HCT116 (cell line): ENCODE results near the gene NUAK2. TPM values are rescaled to one million over a fixed set of nuclear protein-coding genes. Genes with fewer than 3 reads are reported as not detected.

Experiments used
- ATAC-seq: fragments of 200-7000 bp; cut with Tn5 transposase; 2 replicates; pipeline ENCODE4 v1.9.1; 2020; ENCODE audit warnings: mild to moderate bottlenecking, moderate library complexity
- BruUV-seq: library from RNA; stranded (reverse); fragments of 400-500 nt; replicated peaks from 2 replicates; lab custom pipeline; 2021; lab: Mats Ljungman, UMichigan
- CTCF ChIA-PET: fragments of 300-600 bp; sonication (Branson Sonifier 250); formaldehyde crosslinking; loops from one replicate; lab custom pipeline; 2021; ENCODE audit warnings: antibody characterized with exemption; lab: Charles Lee
- POLR2A ChIA-PET: fragments of 300-600, 350-600 bp; sonication (Branson Sonifier 250); formaldehyde crosslinking; loops from one replicate; lab custom pipeline; 2021; ENCODE audit warnings: antibody characterized with exemption; lab: Charles Lee
- RAD21 ChIA-PET, 2 experiments: fragments of 300-600 bp; sonication (Branson Sonifier 250); formaldehyde crosslinking; loops; one replicate each; lab custom pipeline; 2023; ENCODE audit warnings: low total read pairs in 2 of 2; ENCODE audit not compliant: uncharacterized antibody in 2 of 2, unreplicated experiment in 2 of 2, low non-redundant PET in 1 of 2; lab: Charles Lee
- DNase-seq: peaks from one replicate; pipeline ENCODE4 v3.0.0-alpha.2; 2010; ENCODE audit warnings: low read depth, low spot score
- H2AFZ ChIP-seq: fragments of 200-600 bp; shearing (Covaris generic), sonication (generic); 2 replicates; pipeline ENCODE4 v1.6.1; 2017; ENCODE audit warnings: low read depth, mixed run types, mixed read lengths, antibody characterized with exemption, low read length; ENCODE audit not compliant: poor library complexity, severe bottlenecking
- H3K27ac ChIP-seq: 2 replicates; pipeline ENCODE4 v1.5.1; 2012; ENCODE audit warnings: low read depth, low read length
- H3K27me3 ChIP-seq: fragments of 200-600 bp; sonication (generic); 2 replicates; pipeline ENCODE4 v1.6.1; 2016; ENCODE audit warnings: mixed run types, low read length, mixed read lengths; ENCODE audit not compliant: insufficient read depth
- H3K36me3 ChIP-seq, 2 experiments: fragments of 200-500 bp in 1 of 2; fragments of 200-600 bp in 1 of 2; sonication (Bioruptor generic) in 1 of 2; sonication (generic) in 1 of 2; 2 replicates each; pipeline versions ENCODE4 v1.5.1 to v1.6.1; 2014 to 2016; ENCODE audit warnings: low read length in 2 of 2, inconsistent platforms in 1 of 2, mixed read lengths in 1 of 2, mixed run types in 1 of 2; ENCODE audit not compliant: insufficient read depth in 2 of 2, control insufficient read depth in 1 of 2
- H3K4me1 ChIP-seq, 2 experiments: fragments of 200-600 bp in 1 of 2; sonication (generic) in 1 of 2; 2 replicates each; pipeline versions ENCODE4 v1.5.1 to v1.6.1; 2012 to 2017; ENCODE audit warnings: low read length in 2 of 2, inconsistent platforms in 1 of 2, mild to moderate bottlenecking in 1 of 2, mixed read lengths in 1 of 2, mixed run types in 1 of 2, moderate library complexity in 1 of 2; ENCODE audit not compliant: insufficient read depth in 2 of 2, control insufficient read depth in 1 of 2
- H3K4me2 ChIP-seq: fragments of 200-600 bp; sonication (generic); 2 replicates; pipeline ENCODE4 v1.6.1; 2017; ENCODE audit warnings: mixed run types, low read length, mixed read lengths
- H3K4me3 ChIP-seq, 2 experiments: fragments of 200-600 bp in 1 of 2; sonication (generic) in 1 of 2; replicated peaks in 1 of 2; 2 replicates each; pipeline ENCODE4 v1.5.1; 2011 to 2016; ENCODE audit warnings: low read length in 2 of 2, control low read depth in 1 of 2, low read depth in 1 of 2, mild to moderate bottlenecking in 1 of 2, mixed read lengths in 1 of 2, mixed run types in 1 of 2
- H3K79me2 ChIP-seq: fragments of 200-600 bp; sonication (generic); 2 replicates; pipeline ENCODE4 v1.6.1; 2017; ENCODE audit warnings: mild to moderate bottlenecking, mixed run types, low read length, moderate library complexity, mixed read lengths; ENCODE audit not compliant: insufficient read depth
- H3K9ac ChIP-seq: fragments of 200-600 bp; sonication (generic); 2 replicates; pipeline ENCODE4 v1.6.1; 2016; ENCODE audit warnings: low read length, mixed read lengths
- H3K9me2 ChIP-seq: fragments of 200-600 bp; sonication (generic), shearing (Covaris generic); 2 replicates; pipeline ENCODE4 v1.6.1; 2017; ENCODE audit warnings: mixed run types, mild to moderate bottlenecking, moderate library complexity; ENCODE audit not compliant: insufficient read depth
- H3K9me3 ChIP-seq, 2 experiments: fragments of 200-500 bp in 1 of 2; fragments of 200-600 bp in 1 of 2; sonication (Bioruptor generic) in 1 of 2; sonication (generic) in 1 of 2; 2 replicates each; pipeline ENCODE4 v1.6.1; 2014 to 2017; ENCODE audit warnings: low read length in 2 of 2, mixed read lengths in 2 of 2, inconsistent platforms in 1 of 2, low read depth in 1 of 2, mild to moderate bottlenecking in 1 of 2, mixed run types in 1 of 2, moderate library complexity in 1 of 2; ENCODE audit not compliant: control insufficient read depth in 1 of 2, insufficient read depth in 1 of 2
- H4K20me1 ChIP-seq: fragments of 200-600 bp; sonication (generic), shearing (Covaris generic); 2 replicates; pipeline ENCODE4 v1.6.1; 2017; ENCODE audit warnings: mixed run types, mild to moderate bottlenecking, moderate library complexity; ENCODE audit not compliant: insufficient read depth
- CEBPB ChIP-seq: IDR thresholded peaks from 2 replicates; pipeline ENCODE4 v1.6.1; 2012; ENCODE audit warnings: low read depth
- EGR1 ChIP-seq: IDR thresholded peaks from 2 replicates; pipeline ENCODE4 v1.6.1; 2012; ENCODE audit warnings: low read depth
- ELF1 ChIP-seq: IDR thresholded peaks from 2 replicates; pipeline ENCODE4 v1.6.1; 2012; ENCODE audit warnings: low read depth, borderline replicate concordance
- EZH2phosphoT487 ChIP-seq: fragments of 200-600 bp; IDR thresholded peaks from 2 replicates; pipeline ENCODE4 v1.6.1; 2018; ENCODE audit warnings: antibody characterized with exemption, borderline replicate concordance
- FOSL1 ChIP-seq: IDR thresholded peaks from 2 replicates; pipeline ENCODE4 v1.6.1; 2012; ENCODE audit warnings: low read depth
- POLR2A ChIP-seq: IDR thresholded peaks from 2 replicates; pipeline ENCODE4 v1.7.0; 2011; ENCODE audit warnings: borderline replicate concordance; ENCODE audit not compliant: insufficient read depth, insufficient read length; ENCODE audit errors: extremely low read depth
- SIN3A ChIP-seq: IDR thresholded peaks from 2 replicates; pipeline ENCODE4 v1.6.1; 2012; ENCODE audit warnings: low read depth
- SP1 ChIP-seq: IDR thresholded peaks from 2 replicates; pipeline ENCODE4 v1.6.1; 2012; ENCODE audit warnings: low read depth
- SRF ChIP-seq: IDR thresholded peaks from 2 replicates; pipeline ENCODE4 v1.6.1; 2012; ENCODE audit warnings: low read depth
- YY1 ChIP-seq: IDR thresholded peaks from 2 replicates; pipeline ENCODE4 v1.6.1; 2011; ENCODE audit warnings: low read length, low read depth, moderate library complexity, mild to moderate bottlenecking; ENCODE audit not compliant: insufficient replicate concordance; ENCODE audit errors: extremely low read depth
- ZFX ChIP-seq: fragments of 450-650 bp; IDR thresholded peaks from 2 replicates; pipeline ENCODE4 v1.6.1; 2017
- ZNF274 ChIP-seq: fragments of 200-500 bp; sonication (Bioruptor generic); IDR thresholded peaks from 2 replicates; pipeline ENCODE4 v1.6.1; 2014; ENCODE audit warnings: mild to moderate bottlenecking, low read depth, low read length, inconsistent platforms
- intact Hi-C: fragments of 100-400 bp; cut with micrococcal nuclease; formaldehyde crosslinking; loops from 2 replicates; pipeline ENCODE4 v1.10.0; 2022
- total RNA-seq: library from RNA; stranded (reverse); gene quantifications from one replicate; pipeline ENCODE4 v1.2.1, GENCODE V29; 2021; ENCODE audit not compliant: unreplicated experiment
- TF ChIP-seq, protein P1 (sequence below): IDR thresholded peaks from 2 replicates; pipeline ENCODE4 v1.6.1; 2012
- TF ChIP-seq, protein P2 (sequence below): IDR thresholded peaks from 2 replicates; pipeline ENCODE4 v1.6.1; 2012

NUAK2 gene
- total RNA-seq, 1 experiment from 2014 or later, result 3.0 TPM

DNA sequence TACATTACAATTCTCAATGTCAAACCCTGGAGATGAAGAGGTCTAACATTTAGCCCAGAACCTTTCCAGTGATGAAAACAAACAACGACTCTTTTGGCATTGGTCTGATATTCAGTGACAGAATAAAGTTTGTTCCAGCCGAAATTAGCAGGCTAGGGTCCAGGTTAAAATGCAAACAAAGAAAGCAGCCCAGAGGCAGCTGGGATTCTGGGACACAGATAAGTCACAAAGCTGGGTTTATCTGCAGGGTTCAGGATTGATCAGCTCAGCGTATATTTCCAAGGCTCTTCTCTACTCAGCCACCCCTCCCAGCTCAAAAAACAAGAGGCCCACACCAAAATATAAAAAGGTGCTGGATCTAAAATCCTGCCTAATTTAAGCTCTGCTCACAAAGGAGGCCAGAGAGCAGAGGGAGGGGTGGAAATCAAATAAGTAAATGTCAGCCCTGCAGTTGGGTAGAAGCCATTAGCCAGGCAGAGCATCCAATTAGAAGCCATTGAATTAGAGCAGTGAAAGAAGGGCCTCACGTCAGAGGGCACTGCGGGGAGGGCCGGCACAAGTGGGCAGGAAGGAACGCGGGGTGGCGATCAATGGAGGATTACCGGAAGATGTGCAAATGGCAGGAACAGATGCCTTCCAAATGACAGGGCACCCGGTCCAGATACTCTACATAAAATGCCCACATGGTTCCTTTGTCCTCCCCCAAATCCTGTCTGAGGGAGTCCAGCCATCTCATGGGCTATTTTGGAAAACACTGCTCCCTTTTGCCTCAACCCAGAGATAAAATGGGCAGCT, 38.4 kb upstream of the NUAK2 start:
- DNase-seq, result no peak
- Histone ChIP-seq H2AFZ (no peak overlapping the region), H3K9me2 (no peaks in the 10 kb centered on the region; the same call in 1 of the 2 replicates), H3K79me2 (no peaks in the 10 kb centered on the region), H3K4me3 (no peak overlapping the region), H3K4me2 (no peak overlapping the region), H3K27ac (no peak overlapping the region), H3K27me3 (no peaks in the 10 kb centered on the region), H3K4me1 (peaks cover 0 to 3% of the 10 kb centered on the region in 2 experiments; a peak in 1 of 4 replicates), H3K36me3 (no peaks in the 10 kb centered on the region), H3K9ac (no peak overlapping the region), H3K9me3 (no peaks in the 10 kb centered on the region), H4K20me1 (no peaks in the 10 kb centered on the region)
- ATAC-seq, result no peak
- RAD21 ChIA-PET, result no interaction called here
- POLR2A ChIA-PET, result no interaction called here
- intact Hi-C loops, result no loop called here
- BruUV-seq, result no TSS peak
- CTCF ChIA-PET, result interaction anchor here (0.9 to 1.1 kb wide), 2 partner anchors 71 to 126 kb away, joined by 3 read pairs; no protein-coding TSS in a partner anchor
- TF ChIP-seq EGR1 (no peak), SP1 (no peak), ZNF274 (no peak), POLR2A (no peak), ZFX (no peak)
- TF ChIP-seq, protein P1, sequence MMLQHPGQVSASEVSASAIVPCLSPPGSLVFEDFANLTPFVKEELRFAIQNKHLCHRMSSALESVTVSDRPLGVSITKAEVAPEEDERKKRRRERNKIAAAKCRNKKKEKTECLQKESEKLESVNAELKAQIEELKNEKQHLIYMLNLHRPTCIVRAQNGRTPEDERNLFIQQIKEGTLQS, result no peak

DNA sequence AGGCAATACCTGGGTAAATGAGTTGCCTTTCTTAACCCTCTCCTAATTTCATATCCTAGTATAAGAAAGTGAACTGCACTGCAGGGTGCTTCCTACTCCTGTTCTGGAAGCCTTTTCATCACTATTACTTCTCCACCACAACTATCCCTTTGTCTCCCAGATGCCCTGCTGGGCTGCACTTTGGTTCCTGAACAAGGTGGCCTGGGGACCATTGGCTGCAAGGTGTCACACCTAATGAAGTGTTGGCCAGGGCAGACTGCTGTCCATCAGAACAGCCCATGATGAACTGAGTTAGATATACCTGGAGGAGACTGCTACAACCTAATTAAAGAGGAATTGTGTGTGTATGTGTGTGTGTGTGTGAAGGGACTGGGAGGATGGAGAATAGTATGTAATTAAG, 37.0 kb upstream of the NUAK2 start:
- TF ChIP-seq, protein P2, sequence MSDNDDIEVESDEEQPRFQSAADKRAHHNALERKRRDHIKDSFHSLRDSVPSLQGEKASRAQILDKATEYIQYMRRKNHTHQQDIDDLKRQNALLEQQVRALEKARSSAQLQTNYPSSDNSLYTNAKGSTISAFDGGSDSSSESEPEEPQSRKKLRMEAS, result no peak
- TF ChIP-seq SIN3A (no peak), YY1 (no peak), CEBPB (no peak), SRF (no peak), EZH2phosphoT487 (no peak), FOSL1 (no peak), ELF1 (no peak)
- POLR2A ChIA-PET, result no interaction called here
- H3K9me2 ChIP-seq, result no peaks in the 10 kb centered on the region; the same call in 1 of the 2 replicates
- RAD21 ChIA-PET, result no interaction called here
- H3K79me2 ChIP-seq, result no peaks in the 10 kb centered on the region
- ATAC-seq (no peak), DNase-seq (no peak)
- no peak overlapping the region for H3K9ac ChIP-seq
- no peak overlapping the region for H2AFZ ChIP-seq
- intact Hi-C loops, result no loop called here
- no peaks in the 10 kb centered on the region for H3K9me3 ChIP-seq
- H4K20me1 ChIP-seq, result no peaks in the 10 kb centered on the region
- H3K4me3 ChIP-seq, result no peak overlapping the region
- H3K27ac ChIP-seq, result no peak overlapping the region
- no TSS peak for BruUV-seq
- H3K4me2 ChIP-seq, result no peak overlapping the region
- peaks cover 0 to 6% of the 10 kb centered on the region in 2 experiments; a peak in 1 of 4 replicates for H3K4me1 ChIP-seq
- no peaks in the 10 kb centered on the region for H3K36me3 ChIP-seq
- CTCF ChIA-PET, result no interaction called here
- H3K27me3 ChIP-seq, result no peaks in the 10 kb centered on the region
